Stimulated activated CD4-positive, alpha-beta T cell treated with anti-CD3 and anti-CD28 coated beads, TNF-alpha, amount 100 ng/mL, for 4 hours (primary cell): ENCODE data around the gene NPFF.

Experiments
- DNase-seq, 3 experiments: peaks; one replicate each; pipeline ENCODE4 v3.0.0-alpha.2; 2020; ENCODE audit warnings: low read depth in 3 of 3

The NPFF gene

GRCh38 chr12:53476769-53477209, 30.5 kb downstream of the NPFF start:
- no peak for DNase-seq

- no peak for DNase-seq
These were observed 32.5 kb downstream of the NPFF start for GRCh38 chr12:53474819-53475218.

GRCh38 chr12:53474077-53474476, 33.2 kb downstream of the NPFF start:
- no peak for DNase-seq

GRCh38 chr12:53472056-53472582, 35.2 kb downstream of the NPFF start:
- no peak for DNase-seq

GRCh38 chr12:53468282-53468681, 39.0 kb downstream of the NPFF start:
- no peak for DNase-seq

- no peak for DNase-seq
These were observed 39.4 kb downstream of the NPFF start for GRCh38 chr12:53467880-53468279.

- no peak for DNase-seq
These were observed 40.2 kb downstream of the NPFF start for GRCh38 chr12:53467082-53467481.

- no peak for DNase-seq
These were observed 40.6 kb downstream of the NPFF start for GRCh38 chr12:53466640-53467039.

GRCh38 chr12:53465679-53466078, 41.6 kb downstream of the NPFF start:
- no peak for DNase-seq

GRCh38 chr12:53464685-53465418, 42.4 kb downstream of the NPFF start:
- no peak for DNase-seq

- no peak for DNase-seq
These were observed 43.3 kb downstream of the NPFF start for GRCh38 chr12:53463802-53464560.

GRCh38 chr12:53462935-53463334, 44.3 kb downstream of the NPFF start:
- no peak for DNase-seq

- no peak for DNase-seq
These were observed 45.7 kb downstream of the NPFF start for GRCh38 chr12:53461591-53461990.

GRCh38 chr12:53461059-53461458, 46.2 kb downstream of the NPFF start:
- no peak for DNase-seq

GRCh38 chr12:53459097-53459496, 48.2 kb downstream of the NPFF start:
- DNase-seq = no peak
